ENCODE results near the gene IFNK. TPM values are rescaled to one million over a fixed set of nuclear protein-coding genes. Genes with fewer than 3 reads are reported as not detected.

The IFNK gene
- total RNA-seq, 1 donor from 2014 or later = not detected

DNA sequence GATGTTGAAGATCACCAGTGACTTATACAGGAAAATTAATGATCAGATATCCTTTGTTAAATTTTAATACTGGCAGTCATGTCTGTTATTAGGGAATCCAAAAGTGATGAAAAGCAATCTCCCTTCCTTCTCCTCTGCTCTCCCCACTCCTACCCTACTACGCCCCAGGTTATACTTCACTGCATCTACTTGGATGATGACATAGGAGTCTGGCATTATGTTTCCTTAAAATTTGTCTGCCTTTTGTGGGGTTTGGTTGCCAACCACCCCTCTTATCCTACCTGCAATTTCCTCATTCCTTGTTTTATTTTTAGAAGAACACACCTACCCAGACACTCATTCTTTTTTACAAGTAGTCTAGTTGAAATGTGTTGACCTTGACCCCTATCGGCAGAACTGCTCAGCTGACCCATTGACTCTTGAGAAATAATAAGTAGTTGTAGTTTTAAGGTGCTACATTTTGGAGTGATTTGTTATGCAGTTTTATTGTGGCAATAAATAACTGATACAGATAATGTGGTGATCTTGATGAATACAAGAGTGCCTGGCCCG lies 10.6 kb downstream of the IFNK start:
- Histone ChIP-seq H3K4me3 (ENCODE audit: insufficient read depth, low read depth, low read length) (no peak overlapping the region), H3K36me3 (ENCODE audit: insufficient read depth, low read length) (no peaks in the 10 kb centered on the region), H3K27me3 (ENCODE audit: insufficient read depth, low read length) (no peaks in the 10 kb centered on the region), H4K20me1 (ENCODE audit: insufficient read depth, low read length) (no peaks in the 10 kb centered on the region), H3K4me1 (ENCODE audit: insufficient read depth, low read length) (no peaks in the 10 kb centered on the region), H3K9ac (ENCODE audit: low read length) (no peak overlapping the region), H3K79me2 (ENCODE audit: insufficient read depth, low read length) (no peaks in the 10 kb centered on the region), H2AFZ (ENCODE audit: low read depth, low read length) (no peak overlapping the region), H3K27ac (ENCODE audit: low read depth, low read length) (no peak overlapping the region), H3K9me3 (ENCODE audit: insufficient read depth, low read depth, low read length) (no peaks in the 10 kb centered on the region), H3K4me2 (ENCODE audit: low read length) (no peak overlapping the region)
- Mint-ChIP-seq H3K36me3 (ENCODE audit: low read depth, unreplicated experiment) (no peaks in the 10 kb centered on the region), H3K4me1 (ENCODE audit: low read depth, unreplicated experiment) (peaks cover 8% of the 10 kb centered on the region), H3K27ac (ENCODE audit: unreplicated experiment) (no peak overlapping the region), H3K9me3 (ENCODE audit: unreplicated experiment) (no peaks in the 10 kb centered on the region), H3K4me3 (ENCODE audit: unreplicated experiment) (no peak overlapping the region), H3K27me3 (ENCODE audit: low read depth, unreplicated experiment) (no peaks in the 10 kb centered on the region)
- FAIRE-seq (no peak), DNase-seq (ENCODE audit: low read depth) (no peak)
- TF ChIP-seq EZH2 (IDR thresholded peaks at IDR 0.05; ENCODE audit: insufficient read depth, low read length) = no peak
- TF ChIP-seq, protein P1, sequence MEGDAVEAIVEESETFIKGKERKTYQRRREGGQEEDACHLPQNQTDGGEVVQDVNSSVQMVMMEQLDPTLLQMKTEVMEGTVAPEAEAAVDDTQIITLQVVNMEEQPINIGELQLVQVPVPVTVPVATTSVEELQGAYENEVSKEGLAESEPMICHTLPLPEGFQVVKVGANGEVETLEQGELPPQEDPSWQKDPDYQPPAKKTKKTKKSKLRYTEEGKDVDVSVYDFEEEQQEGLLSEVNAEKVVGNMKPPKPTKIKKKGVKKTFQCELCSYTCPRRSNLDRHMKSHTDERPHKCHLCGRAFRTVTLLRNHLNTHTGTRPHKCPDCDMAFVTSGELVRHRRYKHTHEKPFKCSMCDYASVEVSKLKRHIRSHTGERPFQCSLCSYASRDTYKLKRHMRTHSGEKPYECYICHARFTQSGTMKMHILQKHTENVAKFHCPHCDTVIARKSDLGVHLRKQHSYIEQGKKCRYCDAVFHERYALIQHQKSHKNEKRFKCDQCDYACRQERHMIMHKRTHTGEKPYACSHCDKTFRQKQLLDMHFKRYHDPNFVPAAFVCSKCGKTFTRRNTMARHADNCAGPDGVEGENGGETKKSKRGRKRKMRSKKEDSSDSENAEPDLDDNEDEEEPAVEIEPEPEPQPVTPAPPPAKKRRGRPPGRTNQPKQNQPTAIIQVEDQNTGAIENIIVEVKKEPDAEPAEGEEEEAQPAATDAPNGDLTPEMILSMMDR (IDR thresholded peaks at IDR 0.05; ENCODE audit: insufficient read depth, low read depth, low read length) = no peak

DNA sequence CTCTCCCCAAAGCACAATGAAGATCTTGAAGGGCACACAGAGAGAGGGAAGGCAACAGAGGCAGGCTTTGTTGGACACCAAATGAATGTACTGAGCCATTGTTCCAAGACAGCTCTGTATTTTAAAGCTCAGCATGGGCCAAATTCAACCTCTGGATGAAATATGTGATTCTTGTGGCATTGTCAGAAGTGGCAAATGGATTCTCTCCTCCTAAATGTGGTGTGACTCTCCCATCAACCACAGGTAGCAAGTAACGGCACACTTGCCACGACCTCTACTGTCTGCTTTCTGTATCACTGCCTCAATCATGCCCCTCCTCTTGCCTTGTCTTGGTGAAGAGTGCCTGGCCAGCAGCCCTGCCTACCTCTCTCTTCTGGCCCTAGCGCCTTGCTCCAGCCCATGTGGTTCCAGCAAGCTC lies 11.6 kb downstream of the IFNK start:
- Histone ChIP-seq H3K9me3 (ENCODE audit: insufficient read depth, low read depth, low read length) (no peaks in the 10 kb centered on the region), H3K4me1 (ENCODE audit: insufficient read depth, low read length) (no peaks in the 10 kb centered on the region), H3K4me3 (ENCODE audit: insufficient read depth, low read depth, low read length) (no peak overlapping the region), H3K4me2 (ENCODE audit: low read length) (no peak overlapping the region), H3K27ac (ENCODE audit: low read depth, low read length) (no peak overlapping the region), H3K79me2 (ENCODE audit: insufficient read depth, low read length) (no peaks in the 10 kb centered on the region), H3K36me3 (ENCODE audit: insufficient read depth, low read length) (no peaks in the 10 kb centered on the region), H2AFZ (ENCODE audit: low read depth, low read length) (no peak overlapping the region), H4K20me1 (ENCODE audit: insufficient read depth, low read length) (no peaks in the 10 kb centered on the region), H3K9ac (ENCODE audit: low read length) (no peak overlapping the region), H3K27me3 (ENCODE audit: insufficient read depth, low read length) (no peaks in the 10 kb centered on the region)
- H3K27me3 Mint-ChIP-seq (ENCODE audit: low read depth, unreplicated experiment) = no peaks in the 10 kb centered on the region
- H3K27ac Mint-ChIP-seq (ENCODE audit: unreplicated experiment) = no peak overlapping the region
- H3K4me1 Mint-ChIP-seq (ENCODE audit: low read depth, unreplicated experiment) = peaks cover 8% of the 10 kb centered on the region
- no peak overlapping the region for H3K4me3 Mint-ChIP-seq (ENCODE audit: unreplicated experiment)
- TF ChIP-seq, protein P1 (IDR thresholded peaks at IDR 0.05; ENCODE audit: insufficient read depth, low read depth, low read length) = no peak
- TF ChIP-seq EZH2 (IDR thresholded peaks at IDR 0.05; ENCODE audit: insufficient read depth, low read length) = no peak
- H3K9me3 Mint-ChIP-seq (ENCODE audit: unreplicated experiment) = no peaks in the 10 kb centered on the region
- FAIRE-seq = no peak
- no peak for DNase-seq (ENCODE audit: low read depth)
- H3K36me3 Mint-ChIP-seq (ENCODE audit: low read depth, unreplicated experiment) = no peaks in the 10 kb centered on the region

DNA sequence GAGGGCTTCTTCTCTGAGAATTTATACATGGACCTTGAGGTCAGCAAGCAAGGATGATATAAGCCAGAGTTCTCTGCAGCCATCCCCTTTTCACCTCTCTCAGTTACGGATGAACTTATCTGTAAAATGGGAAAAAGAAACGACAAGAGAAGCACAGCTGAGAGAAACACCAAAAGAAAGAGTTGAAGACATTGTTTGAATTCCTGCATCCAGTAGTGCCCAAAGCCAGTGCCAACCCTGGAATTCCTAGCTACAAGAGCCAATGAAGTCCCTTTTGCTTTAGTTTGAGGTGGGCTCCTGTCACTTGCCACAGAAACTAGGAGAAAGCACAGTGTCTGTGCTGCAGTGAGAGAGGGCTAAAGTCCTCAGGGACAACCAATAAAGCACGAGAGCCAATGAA lies 12.1 kb downstream of the IFNK start:
- H3K27ac ChIP-seq (ENCODE audit: low read depth, low read length) = no peak overlapping the region
- H3K4me1 ChIP-seq (ENCODE audit: insufficient read depth, low read length) = no peaks in the 10 kb centered on the region
- no peaks in the 10 kb centered on the region for H3K9me3 ChIP-seq (ENCODE audit: insufficient read depth, low read depth, low read length)
- Mint-ChIP-seq H3K27ac (ENCODE audit: unreplicated experiment) (no peak overlapping the region), H3K4me1 (ENCODE audit: low read depth, unreplicated experiment) (peaks cover 8% of the 10 kb centered on the region), H3K36me3 (ENCODE audit: low read depth, unreplicated experiment) (peaks cover 2% of the 10 kb centered on the region), H3K4me3 (ENCODE audit: unreplicated experiment) (no peak overlapping the region), H3K9me3 (ENCODE audit: unreplicated experiment) (no peaks in the 10 kb centered on the region), H3K27me3 (ENCODE audit: low read depth, unreplicated experiment) (no peaks in the 10 kb centered on the region)
- no peak for TF ChIP-seq EZH2 (IDR thresholded peaks at IDR 0.05; ENCODE audit: insufficient read depth, low read length)
- TF ChIP-seq, protein P1 (IDR thresholded peaks at IDR 0.05; ENCODE audit: insufficient read depth, low read depth, low read length) = no peak
- DNase-seq (ENCODE audit: low read depth) (no peak), FAIRE-seq (no peak)
- no peaks in the 10 kb centered on the region for H3K36me3 ChIP-seq (ENCODE audit: insufficient read depth, low read length)
- H3K9ac ChIP-seq (ENCODE audit: low read length) = no peak overlapping the region
- H4K20me1 ChIP-seq (ENCODE audit: insufficient read depth, low read length) = no peaks in the 10 kb centered on the region
- H3K4me3 ChIP-seq (ENCODE audit: insufficient read depth, low read depth, low read length) = no peak overlapping the region
- no peak overlapping the region for H2AFZ ChIP-seq (ENCODE audit: low read depth, low read length)
- H3K79me2 ChIP-seq (ENCODE audit: insufficient read depth, low read length) = no peaks in the 10 kb centered on the region
- no peaks in the 10 kb centered on the region for H3K27me3 ChIP-seq (ENCODE audit: insufficient read depth, low read length)
- no peak overlapping the region for H3K4me2 ChIP-seq (ENCODE audit: low read length)

Data from astrocyte (in vitro differentiated cells and primary cell).